ENCODE measurements around the gene GMPR2. TPM values are rescaled to one million over a fixed set of nuclear protein-coding genes. Genes with fewer than 3 reads are reported as not detected.

Gene GMPR2
- polyA plus RNA-seq, 3 donors = 84.4 to 84.7 (median 84.5) TPM

GRCh38 chr14:24238123-24238522 lies 5.4 kb downstream of the GMPR2 start:
- no peak overlapping the region for H3K4me3 ChIP-seq (replicated peaks in 1 of 3; ENCODE audit: low read depth in 2 of 3, low read length in 3 of 3)
- Mint-ChIP-seq H3K4me3 (no peak overlapping the region), H3K4me1 (peaks cover 69% of the 10 kb centered on the region), H3K36me3 (peaks cover 66 to 69% of the 10 kb centered on the region in 2 donors), H3K9me3 (no peaks in the 10 kb centered on the region), H3K27me3 (ENCODE audit: low read depth in 3 of 3) (no peaks in the 10 kb centered on the region), H3K27ac (peak overlapping the region in 5 of 7 donors; percentile 52 to 77 (median 67))
- peaks cover 56 to 75% of the 10 kb centered on the region in 2 donors for H3K36me3 ChIP-seq (replicated peaks in 1 of 2; ENCODE audit: control insufficient read depth in 1 of 2, insufficient read depth in 2 of 2, low read length in 2 of 2)
- no peak overlapping the region for H2AFZ ChIP-seq (ENCODE audit: insufficient read depth, low read depth, low read length, poor library complexity, severe bottlenecking)
- H3K27ac ChIP-seq (ENCODE audit: low read depth in 1 of 2, low read length in 2 of 2) = peak overlapping the region in 1 of 2 donors; percentile 45
- no peak overlapping the region for H3K9ac ChIP-seq (ENCODE audit: insufficient read depth, low read length, poor library complexity, severe bottlenecking)
- peaks cover 77% of the 10 kb centered on the region for H4K20me1 ChIP-seq (ENCODE audit: insufficient read depth, low read length)
- peaks cover 77% of the 10 kb centered on the region for H3K79me2 ChIP-seq (ENCODE audit: insufficient read depth, low read length)
- peaks cover 47 to 62% of the 10 kb centered on the region in 2 donors for H3K4me1 ChIP-seq (ENCODE audit: control insufficient read depth in 1 of 2, insufficient read depth in 2 of 2, low read length in 2 of 2)
- WGBS (ENCODE audit: insufficient coverage) = 90% methylated on average over 2 of the region's 5 CpGs
- H3K9me3 ChIP-seq (replicated peaks in 1 of 2; ENCODE audit: control insufficient read depth in 1 of 2, insufficient read depth in 1 of 2, low read length in 2 of 2) = no peaks in the 10 kb centered on the region
- no peak for DNase-seq
- intact Hi-C loops (cut with micrococcal nuclease) = loop anchor here in 1 of 2 donors (10.0 kb wide), 1 partner anchor 103 kb away; the partner anchor contains the start of genes FITM1 and PSME1
- no peaks in the 10 kb centered on the region for H3K27me3 ChIP-seq (ENCODE audit: control insufficient read depth in 2 of 2, insufficient read depth in 2 of 2, low read length in 2 of 2)
- no peak for TF ChIP-seq CTCF (IDR thresholded peaks at IDR 0.05)
- H3K4me2 ChIP-seq (replicated peaks; ENCODE audit: extremely low read depth, low read length, poor library complexity, severe bottlenecking) = no peak overlapping the region

- H3K4me3 Mint-ChIP-seq = no peak overlapping the region
- peaks cover 66 to 69% of the 10 kb centered on the region in 2 donors for H3K36me3 Mint-ChIP-seq
- H3K27ac Mint-ChIP-seq = peak overlapping the region in 4 of 7 donors; percentile 67 to 80 (median 71)
- Histone ChIP-seq H3K4me3 (replicated peaks in 1 of 3; ENCODE audit: low read depth in 2 of 3, low read length in 3 of 3) (no peak overlapping the region), H3K4me1 (ENCODE audit: control insufficient read depth in 1 of 2, insufficient read depth in 2 of 2, low read length in 2 of 2) (peaks cover 47 to 62% of the 10 kb centered on the region in 2 donors), H3K79me2 (ENCODE audit: insufficient read depth, low read length) (peaks cover 72% of the 10 kb centered on the region), H3K36me3 (replicated peaks in 1 of 2; ENCODE audit: control insufficient read depth in 1 of 2, insufficient read depth in 2 of 2, low read length in 2 of 2) (peaks cover 56 to 75% of the 10 kb centered on the region in 2 donors), H3K27ac (ENCODE audit: low read depth in 1 of 2, low read length in 2 of 2) (peak overlapping the region in 1 of 2 donors; percentile 45), H3K27me3 (ENCODE audit: control insufficient read depth in 2 of 2, insufficient read depth in 2 of 2, low read length in 2 of 2) (no peaks in the 10 kb centered on the region), H3K9ac (ENCODE audit: insufficient read depth, low read length, poor library complexity, severe bottlenecking) (no peak overlapping the region), H3K4me2 (replicated peaks; ENCODE audit: extremely low read depth, low read length, poor library complexity, severe bottlenecking) (no peak overlapping the region), H4K20me1 (ENCODE audit: insufficient read depth, low read length) (peaks cover 77% of the 10 kb centered on the region), H3K9me3 (replicated peaks in 1 of 2; ENCODE audit: control insufficient read depth in 1 of 2, insufficient read depth in 1 of 2, low read length in 2 of 2) (no peaks in the 10 kb centered on the region), H2AFZ (ENCODE audit: insufficient read depth, low read depth, low read length, poor library complexity, severe bottlenecking) (no peak overlapping the region)
- no peaks in the 10 kb centered on the region for H3K27me3 Mint-ChIP-seq (ENCODE audit: low read depth in 3 of 3)
- no peaks in the 10 kb centered on the region for H3K9me3 Mint-ChIP-seq
- 89% methylated on average over 5 of the region's 5 CpGs for WGBS (ENCODE audit: insufficient coverage)
- peaks cover 69% of the 10 kb centered on the region for H3K4me1 Mint-ChIP-seq
- intact Hi-C loops (cut with micrococcal nuclease) = loop anchor here in 1 of 2 donors (10.0 kb wide), 1 partner anchor 104 kb away; the partner anchor contains the start of genes FITM1 and PSME1
- no peak for TF ChIP-seq CTCF (IDR thresholded peaks at IDR 0.05)
- no peak for DNase-seq
These were observed 5.9 kb downstream of the GMPR2 start for GRCh38 chr14:24238527-24239037.

All from CD14-positive monocyte (primary cell).